ENCODE data around the gene CHMP4B.
"Not testable (repeated sequence)": the region's sequence is repeated elsewhere in the genome, so short reads cannot be mapped to it uniquely, and the experiment has no call there.

CHMP4B gene

GRCh38 chr20:33790566-33790965 is 20.6 kb upstream of the CHMP4B start:
- no peak for DNase-seq

DNA sequence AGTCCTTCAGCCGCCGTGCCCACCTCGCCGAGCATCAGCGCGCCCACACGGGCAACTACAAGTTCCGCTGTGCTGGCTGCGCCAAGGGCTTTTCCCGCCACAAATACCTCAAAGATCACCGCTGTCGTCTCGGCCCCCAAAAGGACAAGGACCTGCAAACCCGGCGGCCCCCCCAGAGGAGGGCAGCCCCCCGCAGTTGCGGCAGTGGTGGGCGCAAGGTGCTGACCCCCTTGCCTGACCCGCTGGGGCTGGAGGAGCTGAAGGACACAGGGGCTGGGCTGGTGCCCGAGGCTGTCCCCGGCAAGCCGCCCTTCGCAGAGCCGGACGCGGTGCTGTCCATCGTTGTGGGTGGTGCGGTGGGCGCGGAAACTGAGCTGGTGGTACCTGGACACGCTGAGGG is 20.1 kb upstream of the CHMP4B start:
- DNase-seq = no peak

DNA sequence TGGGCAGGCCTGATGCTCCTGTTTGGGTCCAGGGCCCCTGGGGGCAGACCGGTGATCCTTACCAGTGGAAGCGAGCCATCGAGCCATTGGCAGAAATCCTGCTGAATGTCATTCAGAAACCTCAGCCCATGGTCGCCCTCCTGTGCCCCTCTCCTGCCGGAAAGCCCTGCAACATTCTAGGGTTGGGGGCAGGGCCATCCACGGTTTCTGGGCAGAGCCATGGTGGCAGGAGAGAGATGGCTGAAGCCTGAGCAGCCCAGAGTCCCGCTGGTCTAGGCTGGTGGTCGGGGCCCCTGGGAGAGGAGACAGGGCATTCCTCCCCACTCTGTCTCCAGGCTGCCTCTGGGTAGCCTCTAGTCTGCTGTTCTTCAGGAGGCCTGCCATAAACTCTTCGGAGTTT is 19.6 kb upstream of the CHMP4B start:
- DNase-seq = no peak

GRCh38 chr20:33791959-33792597 is 19.1 kb upstream of the CHMP4B start:
- no peak for DNase-seq

DNA sequence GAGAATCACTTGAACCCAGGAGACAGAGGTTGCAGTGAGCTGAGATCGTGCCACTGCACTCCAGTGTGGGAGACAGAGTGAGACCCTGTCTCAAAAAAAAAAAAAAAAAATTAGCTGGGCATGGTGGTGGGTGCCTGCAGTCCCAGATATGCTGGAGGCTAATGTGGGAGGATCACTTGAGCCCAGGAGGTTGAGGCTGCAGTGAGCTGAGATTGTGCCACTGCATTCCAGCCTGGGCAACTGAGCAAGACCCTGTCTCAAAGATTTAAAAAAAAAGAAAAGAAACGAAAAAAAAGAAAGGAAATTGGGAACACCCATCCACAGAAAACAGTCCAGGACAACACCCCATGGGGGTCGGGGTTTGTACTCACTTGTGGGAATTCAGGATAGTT is 18.6 kb upstream of the CHMP4B start:
- not testable (repeated sequence) for DNase-seq

DNA sequence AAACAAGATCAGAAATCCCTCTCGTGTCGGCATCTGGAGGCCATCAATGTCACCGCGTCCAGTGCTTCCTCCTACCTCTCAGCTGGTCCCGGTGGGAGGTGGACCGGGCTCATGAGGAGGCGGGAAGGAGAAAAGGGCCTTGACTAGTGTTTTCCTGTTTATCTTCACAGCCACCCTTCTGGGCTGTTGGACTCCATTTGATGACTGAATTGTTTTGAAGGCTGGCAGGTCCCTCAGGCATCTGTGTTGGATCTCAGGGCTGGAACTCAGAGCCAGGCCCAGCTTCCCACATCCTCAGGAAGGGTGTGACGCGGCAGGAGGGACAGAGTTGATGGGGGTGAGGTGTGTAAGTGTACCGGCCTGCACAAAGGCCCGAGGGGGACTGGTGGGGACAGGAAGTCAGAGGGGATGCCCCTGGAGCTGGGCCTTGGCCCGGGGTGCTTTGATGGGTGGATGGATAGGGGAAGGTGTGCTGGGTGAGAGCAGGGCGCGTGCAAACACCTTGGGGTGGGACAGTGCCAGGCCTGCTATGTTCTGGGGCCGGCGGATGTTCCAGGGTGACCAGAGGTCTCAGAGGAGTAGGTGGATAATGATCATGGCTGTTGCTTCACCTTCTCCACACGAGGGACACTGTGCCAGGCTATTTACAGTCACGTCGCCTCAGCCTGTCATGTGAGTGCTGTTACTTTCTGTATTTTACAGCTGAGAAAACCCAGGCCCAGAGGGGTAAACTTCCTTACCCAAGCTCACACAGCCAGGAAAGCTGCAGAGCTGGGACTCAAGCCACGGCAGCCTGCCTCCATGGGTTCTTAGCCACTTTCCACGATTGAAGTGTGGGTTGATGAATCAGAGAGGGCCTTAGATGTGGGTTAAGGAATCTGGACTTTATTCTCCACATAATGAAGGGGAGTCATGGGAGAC is 17.9 kb upstream of the CHMP4B start:
- no peak for DNase-seq

DNA sequence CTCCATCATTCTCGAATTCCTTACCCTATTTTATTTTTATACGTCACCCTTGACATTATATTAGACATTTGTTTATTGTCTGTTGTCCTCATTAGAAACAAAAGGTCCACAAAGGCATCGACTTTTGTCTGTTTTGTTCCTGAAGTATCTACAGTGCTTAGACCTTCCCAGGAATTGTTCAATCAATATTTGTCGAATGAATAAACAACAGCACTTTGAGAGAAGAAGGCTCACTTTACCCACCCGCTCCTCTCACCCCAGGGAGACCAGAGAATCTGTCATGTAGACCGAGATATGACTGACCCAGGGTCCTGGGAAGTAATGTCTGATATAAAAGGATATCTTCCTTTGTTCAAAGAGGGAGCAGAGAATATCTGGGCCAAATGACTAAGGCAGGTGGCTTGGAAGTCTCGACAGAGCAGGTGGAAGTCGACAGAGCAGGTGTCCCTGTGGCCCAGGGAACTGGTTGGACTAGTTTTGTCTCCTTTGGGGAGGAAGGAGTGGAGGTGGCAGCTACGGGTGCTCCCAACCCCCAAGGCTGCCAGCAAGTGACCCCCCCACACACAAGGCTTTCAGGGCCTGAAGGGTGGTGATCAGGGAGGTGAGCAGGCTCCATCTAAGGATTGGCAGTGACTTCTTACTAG is 14.8 kb upstream of the CHMP4B start:
- DNase-seq = no peak

GRCh38 chr20:33796907-33797544 is 14.1 kb upstream of the CHMP4B start:
- DNase-seq = no peak

DNA sequence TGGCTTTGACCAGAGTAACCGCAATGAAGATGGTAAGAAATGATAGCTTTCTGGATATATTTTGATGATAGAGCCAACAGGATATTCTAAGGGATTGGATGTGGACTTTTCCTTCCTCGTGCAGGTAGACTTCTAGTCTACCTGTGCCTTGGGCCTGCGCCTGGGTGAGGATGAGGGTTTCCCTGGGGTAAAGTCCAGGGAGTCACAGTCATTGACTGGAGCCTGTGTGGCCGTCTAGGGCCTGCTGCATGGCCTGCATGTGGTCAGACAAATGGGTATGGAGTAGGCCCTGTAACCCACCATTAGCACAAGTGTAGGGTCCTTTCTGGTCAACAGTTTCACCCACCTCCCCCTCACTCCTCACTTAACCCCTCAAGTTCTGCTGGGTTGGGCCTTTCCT is 12.7 kb upstream of the CHMP4B start:
- no peak for DNase-seq

DNA sequence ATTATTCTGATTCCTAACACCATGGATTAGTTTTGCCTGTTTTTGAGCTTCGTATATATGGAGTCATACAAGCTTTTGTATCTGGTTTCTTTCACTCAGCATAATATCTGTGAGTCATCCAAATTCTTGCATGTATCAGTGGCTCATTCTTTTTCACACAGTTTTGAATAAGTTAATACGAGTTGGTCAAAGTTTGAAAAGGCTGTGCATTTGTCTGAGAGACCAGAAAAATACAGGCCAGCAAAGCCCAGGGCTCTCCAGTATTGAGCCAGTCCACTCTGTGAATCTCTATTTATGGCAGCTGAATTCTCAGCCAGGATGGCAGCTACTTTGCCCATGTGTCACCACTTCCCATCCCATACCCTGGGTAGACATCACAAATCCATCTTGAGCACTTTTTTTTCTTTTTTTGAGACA is 7.2 kb upstream of the CHMP4B start:
- no peak for DNase-seq

GRCh38 chr20:33808388-33808787 is 2.8 kb upstream of the CHMP4B start:
- DNase-seq = no peak

DNA sequence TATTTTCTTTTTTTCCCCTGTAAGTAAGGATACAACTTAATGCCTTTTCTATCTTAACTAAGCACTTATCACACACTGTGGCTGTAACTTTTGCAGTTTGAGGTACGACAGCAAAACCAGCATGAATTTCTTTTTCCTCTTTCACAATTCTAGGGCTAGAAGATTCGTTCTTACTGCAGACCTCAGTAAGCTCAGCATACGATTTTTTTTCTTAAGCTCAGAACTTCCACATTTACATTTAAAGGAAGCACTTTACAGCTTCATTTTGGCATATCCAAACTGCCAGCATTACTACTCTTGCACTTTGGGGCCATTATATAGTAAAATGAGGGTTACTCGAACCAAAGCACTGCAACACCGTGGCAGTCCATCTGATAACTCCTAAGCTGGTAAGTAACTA is 889 bp upstream of the CHMP4B start:
- DNase-seq = no peak

DNA sequence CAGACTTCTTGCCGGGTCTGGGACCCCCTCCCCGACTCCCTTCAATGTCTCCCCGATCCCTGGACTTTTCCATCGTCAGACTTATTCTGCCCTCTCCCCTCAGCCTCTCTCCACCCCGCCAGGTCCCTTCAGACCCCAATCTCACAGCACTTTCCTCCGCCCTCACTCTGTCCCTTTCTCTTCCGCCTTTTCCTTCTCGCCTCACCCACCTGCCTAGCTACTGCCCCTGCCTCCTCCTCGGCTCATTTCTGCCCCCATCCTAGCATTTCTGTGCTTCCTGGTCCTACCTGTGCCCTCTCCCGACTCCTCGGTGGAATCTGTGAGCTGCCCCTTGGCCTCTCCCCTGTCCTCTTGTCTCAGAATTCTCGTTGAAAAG is 616 bp downstream of the CHMP4B start:
- no peak for DNase-seq

DNA sequence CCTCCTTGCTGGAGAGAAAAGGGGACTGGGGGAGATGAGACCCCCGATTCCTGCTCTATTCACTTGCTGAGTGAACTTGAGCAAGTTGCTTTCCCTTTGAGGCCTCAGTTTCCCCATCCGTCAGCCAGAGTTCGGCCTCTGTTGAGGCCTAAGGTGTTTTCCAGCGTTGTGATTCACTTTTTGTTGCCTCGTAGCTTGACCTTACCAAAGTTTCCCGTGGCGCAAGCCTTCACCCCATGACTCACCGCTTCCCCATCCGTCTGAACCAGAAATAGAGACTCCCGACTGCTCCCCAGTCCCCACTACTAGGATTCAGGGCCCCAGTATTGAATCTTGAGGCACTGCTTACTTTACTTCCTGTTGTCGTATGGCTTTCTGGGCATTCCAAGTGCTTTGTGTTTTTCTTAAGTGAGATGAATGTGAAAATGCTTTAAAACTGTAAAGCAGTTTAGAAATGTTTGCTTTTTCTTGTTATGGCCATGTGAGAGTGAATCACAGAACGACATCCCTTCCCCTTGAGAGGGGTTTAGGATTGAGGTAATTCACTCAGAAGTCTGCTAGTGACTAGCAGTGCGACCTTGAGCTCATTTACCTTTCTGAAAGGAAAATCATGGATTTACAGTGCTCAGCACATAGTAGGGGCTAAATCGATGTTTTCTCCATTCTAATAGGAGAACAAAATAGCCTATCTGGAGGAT is 1.2 kb downstream of the CHMP4B start:
- no peak for DNase-seq

GRCh38 chr20:33812908-33813462 is 1.8 kb downstream of the CHMP4B start:
- DNase-seq = no peak

- DNase-seq = no peak
These were observed 3.1 kb downstream of the CHMP4B start for GRCh38 chr20:33814238-33814712.

GRCh38 chr20:33815671-33816070 is 4.5 kb downstream of the CHMP4B start:
- no peak for DNase-seq

GRCh38 chr20:33816191-33816590 is 5.0 kb downstream of the CHMP4B start:
- no peak for DNase-seq

GRCh38 chr20:33817411-33817810 is 6.3 kb downstream of the CHMP4B start:
- DNase-seq = no peak

DNA sequence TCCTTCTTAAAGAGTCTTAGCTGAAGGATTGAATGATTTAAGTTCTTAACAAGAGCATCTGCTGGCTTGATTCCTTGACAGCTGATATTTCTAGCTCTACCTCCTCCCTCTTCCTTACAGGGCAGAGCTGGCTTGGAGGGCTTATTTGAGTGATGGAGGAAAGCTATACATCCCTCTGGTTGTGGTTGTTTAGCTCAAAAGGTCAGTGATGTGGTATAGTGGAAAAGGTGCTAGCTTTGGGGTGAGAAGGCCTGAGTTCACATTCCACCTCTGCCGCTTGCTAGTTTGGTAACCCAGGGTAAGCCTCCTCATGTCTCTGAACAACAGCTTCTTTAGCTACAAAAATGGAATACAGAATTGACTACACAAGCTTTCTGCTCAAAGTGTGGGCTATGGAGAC is 8.3 kb downstream of the CHMP4B start:
- DNase-seq = no peak

DNA sequence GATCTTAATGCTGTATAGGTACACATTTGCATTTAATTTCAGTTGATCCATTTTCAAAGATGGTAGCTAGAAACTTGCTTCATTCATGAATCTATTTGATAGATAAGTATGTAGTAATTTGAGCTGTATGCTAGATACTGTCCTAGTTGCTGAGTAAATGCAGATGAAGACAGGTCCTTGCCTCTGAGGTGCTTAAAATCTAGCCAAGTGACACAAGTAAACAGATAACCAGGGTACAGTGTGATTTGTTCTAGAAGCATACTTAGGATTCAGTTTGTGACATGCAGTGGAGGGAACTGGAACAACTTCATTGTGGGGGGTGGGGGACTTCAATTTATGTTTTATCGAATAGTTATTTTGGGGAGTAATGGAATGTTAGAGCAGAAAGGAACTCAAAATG is 9.2 kb downstream of the CHMP4B start:
- DNase-seq = no peak

DNA sequence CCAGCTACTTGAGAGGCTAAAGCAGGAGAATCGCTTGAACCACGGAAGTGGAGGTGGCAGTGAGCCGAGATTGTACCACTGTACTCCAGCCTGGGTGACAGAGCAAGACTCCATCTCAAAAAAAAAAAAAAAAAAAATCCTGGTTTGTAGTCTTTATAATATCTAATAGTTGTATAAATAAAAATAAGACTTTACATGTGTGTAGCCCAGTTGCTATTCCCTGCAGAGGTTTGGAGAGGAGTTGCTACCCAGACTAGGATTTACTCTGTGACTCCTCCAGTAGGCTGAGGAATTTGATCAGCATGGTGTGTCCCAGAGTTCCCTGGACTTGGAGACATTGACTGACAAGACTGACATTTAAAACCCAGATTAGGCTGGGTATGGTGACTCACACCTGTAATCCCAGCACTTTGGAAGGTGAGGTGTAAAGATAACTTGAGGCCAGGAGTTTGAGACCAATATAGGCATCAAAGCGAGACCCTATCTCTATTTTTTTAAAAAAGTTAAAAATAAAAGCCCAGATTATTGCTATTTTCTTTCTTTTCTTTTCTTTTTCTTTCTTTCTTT is 10.2 kb downstream of the CHMP4B start:
- DNase-seq = no peak

Measured in NCI-H524 treated with DMSO at 0.1 percent for 48 hours (cell line).